Stimulated activated effector memory CD8-positive, alpha-beta T cell treated with anti-CD3 and anti-CD28 coated beads, Interleukin-12 subunit alpha, Interleukin-12 subunit beta, amount 100 ng/mL, for 72 hours (primary cell): Measurements from ENCODE around the gene IER5L.
"Not testable (repeated sequence)": the region's sequence is repeated elsewhere in the genome, so short reads cannot be mapped to it uniquely, and the experiment has no call there.

Source experiments
- ATAC-seq: fragments of 150-1000 bp; cut with Tn5 transposase; 2 replicates; pipeline ENCODE4 v1.10.0; 2021
- DNase-seq, 2 donors: peaks; one replicate each; pipeline ENCODE4 v3.0.0; 2021 to 2022; ENCODE audit warnings: low spot score in 2 of 2
- H3K27ac Mint-ChIP-seq: one replicate; pipeline ENCODE4 v1.8.0; 2022; ENCODE audit warnings: mild to moderate bottlenecking, mixed read lengths
- H3K36me3 Mint-ChIP-seq: one replicate; pipeline ENCODE4 v1.8.0; 2022; ENCODE audit warnings: mild to moderate bottlenecking, mixed read lengths
- H3K4me1 Mint-ChIP-seq: one replicate; pipeline ENCODE4 v1.8.0; 2022; ENCODE audit warnings: mixed read lengths
- H3K4me3 Mint-ChIP-seq: one replicate; pipeline ENCODE4 v1.8.0; 2022; ENCODE audit warnings: mild to moderate bottlenecking, mixed read lengths
- H3K9me3 Mint-ChIP-seq: one replicate; pipeline ENCODE4 v1.8.0; 2022; ENCODE audit warnings: mixed read lengths

IER5L gene

DNA sequence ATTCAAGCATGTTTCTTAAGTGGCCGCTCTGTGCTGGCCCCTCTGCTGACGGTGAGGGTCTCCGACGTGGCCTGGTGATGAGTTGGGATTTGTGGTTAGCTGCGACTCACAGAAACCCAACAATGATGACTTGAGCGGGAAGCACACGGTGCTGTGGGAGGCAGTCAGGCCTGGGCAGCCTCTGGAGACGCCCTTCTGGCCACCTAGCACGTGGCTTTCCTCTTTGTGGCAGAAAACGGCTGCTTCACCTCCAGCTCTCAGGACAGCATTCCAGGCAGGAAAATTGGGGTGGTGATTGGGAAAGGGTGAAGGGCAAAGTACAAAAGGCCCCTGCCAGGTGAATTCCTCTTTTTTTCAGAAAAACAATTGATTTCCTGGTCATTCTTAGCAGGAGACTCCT lies 17.5 kb upstream of the IER5L start:
- H3K36me3 Mint-ChIP-seq: no peaks in the 10 kb centered on the region
- no peaks in the 10 kb centered on the region for H3K4me1 Mint-ChIP-seq
- no peak overlapping the region for H3K27ac Mint-ChIP-seq
- no peak for ATAC-seq
- no peak for DNase-seq
- H3K9me3 Mint-ChIP-seq: no peaks in the 10 kb centered on the region
- H3K4me3 Mint-ChIP-seq: no peak overlapping the region

DNA sequence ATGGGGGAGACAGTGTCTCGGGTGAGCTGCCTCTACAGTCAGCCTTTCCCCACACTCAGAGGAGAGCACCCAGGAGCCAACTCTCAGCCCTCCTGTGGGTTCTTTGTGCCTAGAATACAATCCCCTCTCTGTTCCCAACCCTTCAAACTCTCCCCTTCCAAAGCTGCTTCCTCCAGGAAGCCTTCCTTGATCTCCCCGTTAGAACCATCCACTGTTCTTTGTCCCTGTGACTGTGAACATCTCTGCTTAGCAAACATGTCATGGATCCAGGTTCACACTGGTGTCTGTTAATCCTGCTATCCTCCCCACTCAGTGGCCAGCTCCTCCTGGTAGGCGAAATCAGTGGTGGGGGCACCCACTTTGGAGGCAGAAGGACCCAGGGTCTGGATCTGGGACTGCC lies 16.2 kb upstream of the IER5L start:
- Mint-ChIP-seq H3K4me3 (no peak overlapping the region), H3K27ac (peak overlapping the region; percentile 54), H3K9me3 (no peaks in the 10 kb centered on the region), H3K4me1 (no peaks in the 10 kb centered on the region), H3K36me3 (no peaks in the 10 kb centered on the region)
- ATAC-seq: no peak
- DNase-seq: no peak

DNA sequence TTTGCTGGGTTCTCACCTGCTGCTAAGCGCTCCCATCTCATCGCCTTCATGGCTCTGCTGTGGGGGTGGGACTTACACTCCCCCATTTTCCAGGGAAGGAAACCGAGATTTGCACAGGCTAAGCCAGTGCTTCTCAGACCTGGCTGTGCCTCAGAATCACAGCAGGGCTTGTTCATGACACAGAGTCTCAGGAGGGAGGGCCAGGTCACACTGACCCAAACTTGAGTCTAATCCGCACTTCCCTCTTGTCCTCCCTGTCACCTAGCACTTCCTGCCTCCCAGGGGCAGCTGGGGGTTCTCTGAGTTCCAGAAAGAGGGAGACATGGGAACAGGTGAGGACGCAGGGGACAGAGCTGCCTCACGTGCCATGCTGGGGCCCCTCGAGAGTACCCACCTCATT lies 15.6 kb upstream of the IER5L start:
- DNase-seq: no peak

GRCh38 chr9:129191234-129191633 lies 13.2 kb upstream of the IER5L start:
- Mint-ChIP-seq H3K4me3 (no peak overlapping the region), H3K27ac (no peak overlapping the region), H3K9me3 (no peaks in the 10 kb centered on the region), H3K4me1 (peaks cover under 1% of the 10 kb centered on the region), H3K36me3 (no peaks in the 10 kb centered on the region)
- DNase-seq (no peak), ATAC-seq (no peak)

More for the DNA sequence above, 15.6 kb upstream of the IER5L start:
- no peak for ATAC-seq
- peak overlapping the region; percentile 54 for H3K27ac Mint-ChIP-seq
- H3K9me3 Mint-ChIP-seq: no peaks in the 10 kb centered on the region
- no peaks in the 10 kb centered on the region for H3K4me1 Mint-ChIP-seq
- no peak overlapping the region for H3K4me3 Mint-ChIP-seq
- H3K36me3 Mint-ChIP-seq: no peaks in the 10 kb centered on the region

DNA sequence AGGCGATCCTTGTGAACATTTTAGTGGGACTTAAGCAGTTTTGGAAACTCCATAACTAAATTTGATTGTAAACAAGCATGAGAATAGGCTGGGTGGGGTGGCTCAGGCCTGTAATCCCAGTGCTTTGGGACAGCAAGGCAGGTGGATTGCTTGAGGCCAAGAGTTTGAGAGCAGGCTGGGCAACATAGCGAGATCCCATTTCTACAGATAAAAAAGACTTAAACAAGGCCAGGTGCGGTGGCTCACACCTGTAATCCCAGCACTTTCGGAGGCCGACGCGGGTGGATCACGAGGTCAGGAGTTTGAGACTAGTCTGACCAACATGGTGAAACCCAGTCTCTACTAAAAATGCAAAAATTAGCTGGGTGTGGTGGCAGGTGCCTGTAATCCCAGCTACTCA lies 11.9 kb upstream of the IER5L start:
- not testable (repeated sequence) for H3K9me3 Mint-ChIP-seq, DNase-seq, H3K4me3 Mint-ChIP-seq, H3K27ac Mint-ChIP-seq, ATAC-seq, H3K36me3 Mint-ChIP-seq
- peaks cover 12% of the 10 kb centered on the region for H3K4me1 Mint-ChIP-seq

DNA sequence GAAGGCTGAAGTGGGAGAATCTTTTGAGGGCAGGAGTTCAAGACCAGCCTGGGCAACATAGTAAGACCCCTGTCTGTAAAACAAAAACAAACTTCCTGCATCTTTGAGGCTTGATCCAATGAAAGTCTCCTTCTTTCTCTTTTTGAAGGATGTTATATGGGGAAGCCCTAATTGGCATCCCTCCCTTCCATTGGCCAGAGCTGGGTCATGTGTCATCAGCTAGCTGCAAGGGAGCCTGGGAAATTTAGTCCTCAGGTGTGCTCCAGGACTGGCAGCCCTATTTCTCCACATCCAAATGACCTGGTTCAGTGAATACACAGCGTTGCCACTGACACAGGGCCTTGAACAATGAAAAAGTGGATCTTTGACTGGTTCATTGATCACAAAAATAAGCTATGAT lies 9.0 kb upstream of the IER5L start:
- Mint-ChIP-seq H3K4me3 (no peak overlapping the region), H3K27ac (no peak overlapping the region), H3K9me3 (no peaks in the 10 kb centered on the region), H3K4me1 (peaks cover 12% of the 10 kb centered on the region), H3K36me3 (no peaks in the 10 kb centered on the region)
- ATAC-seq (no peak), DNase-seq (no peak)

- no peak overlapping the region for H3K27ac Mint-ChIP-seq
- H3K4me1 Mint-ChIP-seq: peaks cover 12% of the 10 kb centered on the region
- no peak overlapping the region for H3K4me3 Mint-ChIP-seq
- no peaks in the 10 kb centered on the region for H3K36me3 Mint-ChIP-seq
- no peaks in the 10 kb centered on the region for H3K9me3 Mint-ChIP-seq
- DNase-seq (no peak), ATAC-seq (peak; percentile 79)
Observed at GRCh38 chr9:129185991-129186390, 7.9 kb upstream of the IER5L start.

DNA sequence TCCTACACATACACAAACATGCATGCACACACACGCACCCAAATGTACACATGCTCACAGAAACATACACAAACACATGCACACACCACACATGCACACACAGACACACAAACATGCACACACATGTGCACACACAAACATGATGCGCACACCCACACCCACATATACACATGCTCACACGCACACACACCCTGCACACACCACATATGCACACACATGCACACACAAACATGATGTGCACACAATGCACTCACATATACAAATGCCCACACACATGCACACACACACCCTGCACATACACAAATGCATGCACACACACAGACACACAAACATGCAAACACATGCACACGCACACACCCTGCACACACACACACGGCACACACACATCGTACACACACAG lies 7.3 kb upstream of the IER5L start:
- no peaks in the 10 kb centered on the region for H3K9me3 Mint-ChIP-seq
- no peak overlapping the region for H3K4me3 Mint-ChIP-seq
- H3K36me3 Mint-ChIP-seq: no peaks in the 10 kb centered on the region
- DNase-seq: no peak
- peaks cover 12% of the 10 kb centered on the region for H3K4me1 Mint-ChIP-seq
- ATAC-seq: no peak
- H3K27ac Mint-ChIP-seq: no peak overlapping the region

DNA sequence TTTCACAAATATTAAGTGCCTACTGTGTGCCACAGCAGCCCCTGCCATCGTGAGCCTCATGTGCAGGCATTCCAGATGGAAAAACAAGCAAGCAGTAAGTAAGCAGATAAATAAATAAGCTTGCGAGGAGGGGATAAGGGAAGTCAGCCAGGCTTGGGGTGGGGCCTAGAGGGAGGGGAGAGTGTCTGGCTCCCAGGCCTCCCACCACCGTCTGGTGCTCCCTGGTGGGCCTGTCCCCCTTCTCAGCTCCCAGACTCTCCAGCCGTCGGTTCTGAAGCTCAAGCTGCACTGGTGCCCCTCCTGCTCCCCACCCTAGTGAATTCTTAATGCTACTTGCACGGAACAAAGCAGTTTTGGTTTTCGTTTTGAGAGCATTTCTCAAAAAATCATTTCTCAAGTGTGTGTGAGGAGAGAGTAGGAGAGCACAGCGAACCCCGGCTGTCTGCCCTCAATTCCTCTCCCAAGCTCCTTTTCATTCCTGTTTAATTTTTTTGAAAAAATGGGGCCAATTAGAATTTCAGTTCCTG lies 6.6 kb upstream of the IER5L start:
- no peak overlapping the region for H3K4me3 Mint-ChIP-seq
- ATAC-seq: no peak
- peaks cover 12% of the 10 kb centered on the region for H3K4me1 Mint-ChIP-seq
- no peaks in the 10 kb centered on the region for H3K9me3 Mint-ChIP-seq
- no peaks in the 10 kb centered on the region for H3K36me3 Mint-ChIP-seq
- DNase-seq: no peak
- H3K27ac Mint-ChIP-seq: no peak overlapping the region

DNA sequence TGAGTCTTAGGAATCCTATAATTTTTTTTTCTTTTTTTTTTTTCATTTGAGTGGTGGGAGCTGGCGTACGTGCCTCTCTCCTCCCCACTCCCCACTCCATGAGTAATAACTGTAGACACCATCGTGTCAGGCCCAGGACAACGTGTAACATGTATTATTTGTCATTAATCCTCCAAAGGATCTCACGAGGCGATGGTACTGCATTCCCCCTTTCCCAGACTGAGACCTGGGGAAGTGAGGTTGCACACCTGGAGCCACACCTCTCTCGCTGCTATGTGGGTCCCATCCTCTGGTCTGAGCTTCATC lies 6.1 kb upstream of the IER5L start:
- Mint-ChIP-seq H3K36me3 (no peaks in the 10 kb centered on the region), H3K4me3 (no peak overlapping the region), H3K4me1 (peaks cover 12% of the 10 kb centered on the region), H3K27ac (no peak overlapping the region), H3K9me3 (no peaks in the 10 kb centered on the region)
- no peak for DNase-seq
- ATAC-seq: no peak

DNA sequence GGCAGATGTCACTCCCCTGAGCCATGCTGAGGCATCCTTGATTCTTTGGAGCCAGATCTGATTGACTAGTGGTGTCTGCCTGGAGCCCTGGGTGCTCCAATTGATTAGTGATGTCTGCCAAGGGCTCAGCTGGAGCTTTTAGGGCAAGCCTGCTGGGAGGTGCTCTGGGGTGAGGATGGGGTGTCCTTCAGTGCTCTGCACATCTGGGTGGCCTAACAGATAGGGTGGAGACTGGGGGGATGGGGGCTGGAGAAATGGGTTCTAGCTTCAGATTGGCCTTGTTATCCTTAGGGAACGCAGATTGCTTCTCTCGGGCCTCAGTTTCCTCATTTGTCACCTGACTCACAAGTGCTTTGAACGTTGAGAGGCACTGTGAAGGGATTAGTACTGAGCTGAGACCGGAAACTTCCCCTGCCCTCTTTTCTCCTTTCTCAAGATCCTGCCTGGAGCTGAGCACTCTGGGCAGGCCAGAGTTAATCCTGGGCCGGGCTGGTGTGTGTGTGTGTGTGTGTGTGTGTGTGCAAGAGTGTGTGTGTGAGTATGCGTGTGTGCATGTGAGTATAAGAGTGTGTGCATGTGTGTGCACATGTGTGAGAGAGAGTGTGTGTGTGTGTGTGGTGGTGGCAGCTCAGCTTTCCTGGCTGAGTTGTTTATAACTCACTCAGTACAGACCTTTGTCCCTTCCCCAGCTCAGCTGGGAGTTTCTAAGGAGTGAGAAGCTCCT lies 5.6 kb upstream of the IER5L start:
- DNase-seq (no peak), ATAC-seq (peak; percentile 31)
- Mint-ChIP-seq H3K4me1 (peaks cover 12% of the 10 kb centered on the region), H3K27ac (no peak overlapping the region), H3K36me3 (no peaks in the 10 kb centered on the region), H3K9me3 (no peaks in the 10 kb centered on the region), H3K4me3 (no peak overlapping the region)

GRCh38 chr9:129182625-129183494 lies 4.8 kb upstream of the IER5L start:
- Mint-ChIP-seq H3K4me1 (peaks cover 12% of the 10 kb centered on the region), H3K4me3 (no peak overlapping the region), H3K9me3 (no peaks in the 10 kb centered on the region), H3K27ac (no peak overlapping the region), H3K36me3 (no peaks in the 10 kb centered on the region)
- ATAC-seq (no peak), DNase-seq (no peak)

- no peak overlapping the region for H3K27ac Mint-ChIP-seq
- DNase-seq (no peak), ATAC-seq (no peak)
- no peaks in the 10 kb centered on the region for H3K9me3 Mint-ChIP-seq
- H3K36me3 Mint-ChIP-seq: no peaks in the 10 kb centered on the region
- H3K4me3 Mint-ChIP-seq: no peak overlapping the region
- peaks cover 12% of the 10 kb centered on the region for H3K4me1 Mint-ChIP-seq
Observed at GRCh38 chr9:129182122-129182521, 4.1 kb upstream of the IER5L start.

- Mint-ChIP-seq H3K27ac (no peak overlapping the region), H3K4me3 (no peak overlapping the region), H3K9me3 (no peaks in the 10 kb centered on the region), H3K36me3 (no peaks in the 10 kb centered on the region), H3K4me1 (peaks cover 12% of the 10 kb centered on the region)
- no peak for ATAC-seq
- DNase-seq: no peak
Observed at GRCh38 chr9:129181246-129181645, 3.2 kb upstream of the IER5L start.

DNA sequence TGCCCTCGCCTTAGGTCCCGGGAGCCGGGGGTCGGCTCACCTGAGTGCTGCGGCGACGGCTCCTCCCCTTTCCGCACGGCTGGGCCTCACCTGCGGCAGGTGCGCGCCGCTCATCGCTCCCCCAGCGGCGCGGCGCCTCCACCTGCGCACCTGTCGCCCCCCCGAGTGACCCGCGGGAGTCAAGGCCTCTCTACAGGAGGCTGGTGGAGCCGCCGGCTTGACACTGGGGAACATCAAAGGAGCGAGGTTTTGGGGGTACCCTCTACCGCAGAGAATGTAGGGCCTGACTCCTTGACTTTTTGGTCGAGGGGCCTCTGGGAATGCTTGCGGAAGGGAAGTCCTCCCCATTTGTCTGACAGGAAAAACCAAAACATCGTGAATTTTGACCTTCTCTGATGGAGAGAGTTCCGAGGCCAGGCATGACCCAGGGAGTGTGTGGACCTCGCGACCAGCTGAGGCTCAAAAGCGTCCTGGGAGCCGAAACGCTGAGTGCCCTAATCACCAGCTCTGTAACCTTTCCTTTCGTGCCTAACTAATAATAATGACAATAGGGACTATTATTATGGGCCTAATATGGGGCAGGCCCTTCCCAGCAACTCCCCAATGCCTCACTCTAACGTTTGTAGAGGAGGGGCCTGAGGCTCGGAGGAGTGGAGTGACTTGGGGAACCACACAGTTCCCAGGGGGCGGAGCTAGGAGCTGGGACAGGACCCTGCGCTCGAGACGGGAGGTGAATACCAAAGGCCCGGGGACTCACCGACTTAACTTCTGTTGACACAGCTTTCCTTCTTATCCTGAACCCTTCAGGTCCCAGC lies 714 bp upstream of the IER5L start:
- Mint-ChIP-seq H3K27ac (no peak overlapping the region), H3K4me1 (peaks cover 5% of the 10 kb centered on the region), H3K9me3 (no peaks in the 10 kb centered on the region), H3K36me3 (peaks cover 6% of the 10 kb centered on the region), H3K4me3 (peak overlapping the region; percentile 83)
- DNase-seq: no peak
- ATAC-seq: no peak
